Neutrophil (primary cell): Measurements from ENCODE around the gene CGB2.
A peak's percentile ranks its signal among the peaks of the same experiment; 100 is the strongest.

ENCODE experiments used
- H3K27ac ChIP-seq: fragments of 200-600 bp; sonication (generic); 2 replicates; pipeline ENCODE4 v1.5.1; 2016; ENCODE audit warnings: mild to moderate bottlenecking, moderate library complexity
- H3K27me3 ChIP-seq: fragments of 200-600 bp; sonication (generic); 2 replicates; pipeline ENCODE4 v1.6.0; 2016; ENCODE audit warnings: mild to moderate bottlenecking
- H3K36me3 ChIP-seq: fragments of 200-600 bp; sonication (generic); 2 replicates; pipeline ENCODE4 v1.5.1; 2017
- H3K4me1 ChIP-seq, 2 experiments: fragments of 200-600 bp in 1 of 2; sonication (generic) in 1 of 2; 1 replicate in 1 of 2; 2 replicates in 1 of 2; pipeline versions ENCODE4 v1.5.1 to v1.6.1; 2013 to 2016; ENCODE audit warnings: low read depth in 1 of 2, low read length in 1 of 2, mild to moderate bottlenecking in 1 of 2, moderate library complexity in 1 of 2; ENCODE audit not compliant: control insufficient read depth in 1 of 2, insufficient read depth in 1 of 2
- H3K4me3 ChIP-seq, 2 experiments: fragments of 200-600 bp in 1 of 2; sonication (generic) in 1 of 2; 1 replicate in 1 of 2; 2 replicates in 1 of 2; pipeline ENCODE4 v1.5.1; 2013 to 2016; ENCODE audit warnings: low read depth in 1 of 2, low read length in 1 of 2, mild to moderate bottlenecking in 1 of 2, moderate library complexity in 1 of 2
- H3K9me3 ChIP-seq: fragments of 200-600 bp; sonication (generic); 2 replicates; pipeline ENCODE4 v1.5.1; 2016
- TF ChIP-seq, protein P1 (sequence below): fragments of 200-600 bp; sonication (generic); IDR thresholded peaks from 2 replicates; pipeline ENCODE4 v1.5.1; 2016; ENCODE audit warnings: antibody characterized with exemption

The CGB2 gene

DNA sequence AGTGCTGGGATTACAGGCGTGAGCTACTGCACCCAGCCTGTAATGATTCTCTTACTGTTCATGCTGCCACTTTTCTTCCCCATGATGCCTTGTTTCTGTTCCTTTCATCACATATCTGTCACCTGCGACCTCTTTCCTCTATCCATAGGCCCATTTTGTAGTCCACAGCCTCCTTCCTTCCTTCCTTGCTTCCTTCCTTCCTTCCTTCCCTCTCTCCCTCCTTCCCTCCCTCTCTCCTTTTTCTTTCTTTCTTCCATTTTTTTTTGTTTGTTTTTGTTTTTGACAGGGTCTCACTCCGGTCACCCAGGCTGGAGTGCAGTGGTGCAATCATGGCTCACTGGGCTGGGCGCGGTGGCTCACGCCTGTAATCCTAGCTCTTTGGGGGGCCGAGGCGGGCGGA, 42.8 kb upstream of the CGB2 start:
- Histone ChIP-seq H3K36me3 (peaks cover 67% of the 10 kb centered on the region), H3K9me3 (no peaks in the 10 kb centered on the region), H3K4me1 (peaks cover 25 to 27% of the 10 kb centered on the region in 2 experiments), H3K27me3 (no peaks in the 10 kb centered on the region), H3K4me3 (no peak overlapping the region), H3K27ac (no peak overlapping the region)
- TF ChIP-seq, protein P1, sequence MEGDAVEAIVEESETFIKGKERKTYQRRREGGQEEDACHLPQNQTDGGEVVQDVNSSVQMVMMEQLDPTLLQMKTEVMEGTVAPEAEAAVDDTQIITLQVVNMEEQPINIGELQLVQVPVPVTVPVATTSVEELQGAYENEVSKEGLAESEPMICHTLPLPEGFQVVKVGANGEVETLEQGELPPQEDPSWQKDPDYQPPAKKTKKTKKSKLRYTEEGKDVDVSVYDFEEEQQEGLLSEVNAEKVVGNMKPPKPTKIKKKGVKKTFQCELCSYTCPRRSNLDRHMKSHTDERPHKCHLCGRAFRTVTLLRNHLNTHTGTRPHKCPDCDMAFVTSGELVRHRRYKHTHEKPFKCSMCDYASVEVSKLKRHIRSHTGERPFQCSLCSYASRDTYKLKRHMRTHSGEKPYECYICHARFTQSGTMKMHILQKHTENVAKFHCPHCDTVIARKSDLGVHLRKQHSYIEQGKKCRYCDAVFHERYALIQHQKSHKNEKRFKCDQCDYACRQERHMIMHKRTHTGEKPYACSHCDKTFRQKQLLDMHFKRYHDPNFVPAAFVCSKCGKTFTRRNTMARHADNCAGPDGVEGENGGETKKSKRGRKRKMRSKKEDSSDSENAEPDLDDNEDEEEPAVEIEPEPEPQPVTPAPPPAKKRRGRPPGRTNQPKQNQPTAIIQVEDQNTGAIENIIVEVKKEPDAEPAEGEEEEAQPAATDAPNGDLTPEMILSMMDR: no peak

DNA sequence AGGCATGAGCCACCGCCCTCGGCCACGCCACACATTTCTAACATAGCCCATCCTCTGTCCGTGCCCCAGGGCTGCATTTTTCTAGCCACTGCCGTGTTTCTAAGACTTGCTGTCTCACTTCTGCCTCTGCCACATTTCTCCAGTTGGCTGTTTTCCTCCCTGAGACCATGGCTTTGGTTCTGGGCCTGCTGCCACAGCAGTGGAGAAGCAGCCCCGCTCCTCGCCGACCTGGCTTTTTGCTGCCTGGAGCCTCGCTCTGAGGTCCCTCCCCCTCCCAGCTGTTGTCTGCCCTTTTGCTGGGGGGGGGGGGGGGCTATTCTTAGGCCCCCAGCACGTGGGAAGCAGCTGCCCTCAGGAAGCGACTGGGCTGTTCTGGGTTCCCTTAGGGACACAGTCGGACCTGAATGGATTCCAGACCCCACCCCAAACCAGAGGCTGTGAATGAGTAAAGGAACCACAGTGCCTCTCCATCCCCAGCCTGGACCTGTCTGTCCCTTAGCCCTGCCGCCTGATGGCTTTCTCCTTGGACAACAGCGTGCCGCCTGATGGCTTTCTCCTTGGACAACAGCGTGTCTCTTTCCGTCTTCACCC, 41.9 kb upstream of the CGB2 start:
- Histone ChIP-seq H3K9me3 (no peaks in the 10 kb centered on the region), H3K36me3 (peaks cover 58% of the 10 kb centered on the region), H3K4me3 (no peak overlapping the region), H3K27ac (no peak overlapping the region), H3K27me3 (no peaks in the 10 kb centered on the region), H3K4me1 (peaks cover 34 to 36% of the 10 kb centered on the region in 2 experiments)
- TF ChIP-seq, protein P1: no peak

GRCh38 chr19:48990400-48990799, 41.3 kb upstream of the CGB2 start:
- Histone ChIP-seq H3K27ac (peak overlapping the region; percentile 1), H3K27me3 (no peaks in the 10 kb centered on the region), H3K4me1 (peaks cover 39 to 40% of the 10 kb centered on the region in 2 experiments), H3K4me3 (no peak overlapping the region), H3K9me3 (no peaks in the 10 kb centered on the region), H3K36me3 (peaks cover 52% of the 10 kb centered on the region)
- TF ChIP-seq, protein P1: no peak

- peaks cover 39 to 40% of the 10 kb centered on the region in 2 experiments for H3K4me1 ChIP-seq
- H3K4me3 ChIP-seq: no peak overlapping the region
- H3K27ac ChIP-seq: peak overlapping the region; percentile 90
- TF ChIP-seq, protein P1: no peak
- H3K27me3 ChIP-seq: no peaks in the 10 kb centered on the region
- no peaks in the 10 kb centered on the region for H3K9me3 ChIP-seq
- H3K36me3 ChIP-seq: peaks cover 45% of the 10 kb centered on the region
Measured at GRCh38 chr19:48991011-48991609, 40.6 kb upstream of the CGB2 start.

DNA sequence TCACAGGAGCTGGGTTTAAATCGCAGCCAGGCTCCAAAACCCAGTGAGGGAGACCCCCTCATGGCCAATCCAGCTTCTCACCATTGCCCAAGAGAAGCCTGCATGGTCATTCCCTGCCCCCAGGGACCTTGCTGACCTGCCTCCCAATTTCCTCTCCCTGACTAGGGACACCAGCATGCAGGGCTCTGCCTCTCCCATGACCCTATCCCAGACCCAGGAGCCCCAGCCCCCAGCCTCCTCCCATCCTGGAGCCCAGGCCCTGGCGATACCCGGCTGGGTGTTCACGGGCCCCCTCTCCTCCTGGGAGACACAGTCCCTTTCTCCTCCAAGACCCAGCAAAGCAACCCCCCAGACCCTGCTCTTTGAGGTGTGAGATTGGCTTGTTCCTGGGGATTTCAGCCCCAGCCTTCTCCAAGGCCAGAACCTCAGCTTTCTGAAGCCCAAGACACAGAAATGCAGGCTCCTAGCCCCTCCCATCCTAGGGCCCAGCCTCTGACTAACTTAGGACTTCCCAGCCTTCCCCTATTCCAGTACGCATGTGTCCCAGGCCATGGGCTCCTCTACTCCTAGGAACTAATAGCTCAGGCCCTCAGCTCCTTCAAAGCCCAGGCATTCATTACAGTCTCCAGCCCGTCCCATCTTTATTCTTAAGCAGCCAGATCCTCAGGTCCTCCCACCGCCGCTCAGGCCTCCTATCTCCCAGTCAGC, 39.7 kb upstream of the CGB2 start:
- H3K27ac ChIP-seq: peak overlapping the region; percentile 90
- H3K36me3 ChIP-seq: peaks cover 35% of the 10 kb centered on the region
- H3K9me3 ChIP-seq: no peaks in the 10 kb centered on the region
- peaks cover 39 to 40% of the 10 kb centered on the region in 2 experiments for H3K4me1 ChIP-seq
- no peaks in the 10 kb centered on the region for H3K27me3 ChIP-seq
- TF ChIP-seq, protein P1: no peak
- peak overlapping the region; percentile 77 to 81 for H3K4me3 ChIP-seq
